CD4-positive, alpha-beta T cell (primary cell): Measurements from ENCODE around the gene C5orf46. TPM values are rescaled to one million over a fixed set of nuclear protein-coding genes. Genes with fewer than 3 reads are reported as not detected.

Experiments
- ATAC-seq: fragments of 200-7000 bp; cut with Tn5 transposase; one replicate; pipeline ENCODE4 v1.10.0; 2022; ENCODE audit warnings: mild to moderate bottlenecking; ENCODE audit not compliant: poor library complexity
- CTCF ChIA-PET: fragments of 350-600 bp; sonication (Branson Sonifier 250); formaldehyde crosslinking; loops from one replicate; lab custom pipeline; 2021; ENCODE audit warnings: antibody characterized with exemption, inconsistent platforms; lab: Charles Lee
- POLR2A ChIA-PET: fragments of 350-600 bp; sonication (Branson Sonifier 250); formaldehyde crosslinking; loops from one replicate; lab custom pipeline; 2021; ENCODE audit warnings: antibody characterized with exemption, inconsistent platforms; lab: Charles Lee
- DNase-seq, 14 experiments: peaks; one replicate each; pipeline ENCODE4 v3.0.0-alpha.2; 2013 to 2020; ENCODE audit warnings: mixed read lengths in 2 of 14
- H3K27ac ChIP-seq, 2 donors: one replicate each; pipeline versions ENCODE4 v1.5.1 to v1.7.0; 2013; ENCODE audit warnings: low read length in 2 of 2, low read depth in 1 of 2, mild to moderate bottlenecking in 1 of 2
- H3K27me3 ChIP-seq, 2 experiments: 1 replicate in 1 of 2; 2 replicates in 1 of 2; pipeline versions ENCODE4 v1.6.1 to v1.7.0; 2013; ENCODE audit warnings: low read length in 2 of 2, control low read depth in 1 of 2, mild to moderate bottlenecking in 1 of 2, moderate library complexity in 1 of 2; ENCODE audit not compliant: insufficient read depth in 2 of 2, control insufficient read depth in 1 of 2
- H3K36me3 ChIP-seq: one replicate; pipeline ENCODE4 v1.6.1; 2013; ENCODE audit warnings: low read length, control low read depth; ENCODE audit not compliant: insufficient read depth
- H3K4me1 ChIP-seq: one replicate; pipeline ENCODE4 v1.6.1; 2013; ENCODE audit warnings: low read length, control low read depth; ENCODE audit not compliant: insufficient read depth
- H3K4me3 ChIP-seq: one replicate; pipeline ENCODE4 v1.5.1; 2013; ENCODE audit warnings: mild to moderate bottlenecking, low read length, moderate library complexity
- H3K9me3 ChIP-seq, 2 experiments: 1 replicate in 1 of 2; 2 replicates in 1 of 2; pipeline versions ENCODE4 v1.6.1 to v1.7.0; 2013; ENCODE audit warnings: low read length in 2 of 2, mild to moderate bottlenecking in 2 of 2, control low read depth in 1 of 2, moderate library complexity in 1 of 2; ENCODE audit not compliant: control insufficient read depth in 1 of 2, insufficient read depth in 1 of 2
- H3K27ac Mint-ChIP-seq: one replicate; pipeline ENCODE4 v1.8.0; 2020; ENCODE audit warnings: mixed read lengths
- H3K27me3 Mint-ChIP-seq: one replicate; pipeline ENCODE4 v1.8.0; 2021; ENCODE audit warnings: mixed read lengths
- H3K36me3 Mint-ChIP-seq: one replicate; pipeline ENCODE4 v1.8.0; 2021; ENCODE audit warnings: low read depth, mixed read lengths
- H3K4me1 Mint-ChIP-seq: one replicate; pipeline ENCODE4 v1.8.0; 2021; ENCODE audit warnings: low read depth, mixed read lengths
- H3K4me3 Mint-ChIP-seq: one replicate; pipeline ENCODE4 v1.8.0; 2020; ENCODE audit warnings: mild to moderate bottlenecking, mixed read lengths
- H3K9me3 Mint-ChIP-seq: one replicate; pipeline ENCODE4 v1.8.0; 2020; ENCODE audit warnings: mixed read lengths
- intact Hi-C, 2 experiments: fragments of 100-400 bp; cut with DNase I in 1 of 2; cut with micrococcal nuclease in 1 of 2; formaldehyde crosslinking; loops; one replicate each; pipeline versions ENCODE4 v1.15.1 to v1.9.0; 2023 to 2025; cut with DNase I, micrococcal nuclease
- total RNA-seq, 174 experiments: library from RNA in 2 of 174; stranded (reverse) in 2 of 174; gene quantifications; one replicate each; pipeline ENCODE4 v1.2.3 and lab custom pipeline; 2021 to 2026
- TF ChIP-seq, protein P1 (sequence below): fragments of 200-600 bp; IDR thresholded peaks from one replicate; pipeline ENCODE4 v1.8.0; 2022; ENCODE audit warnings: antibody characterized with exemption, mild to moderate bottlenecking

Gene C5orf46
- total RNA-seq, 2 experiments from 2014 or later: not detected

DNA sequence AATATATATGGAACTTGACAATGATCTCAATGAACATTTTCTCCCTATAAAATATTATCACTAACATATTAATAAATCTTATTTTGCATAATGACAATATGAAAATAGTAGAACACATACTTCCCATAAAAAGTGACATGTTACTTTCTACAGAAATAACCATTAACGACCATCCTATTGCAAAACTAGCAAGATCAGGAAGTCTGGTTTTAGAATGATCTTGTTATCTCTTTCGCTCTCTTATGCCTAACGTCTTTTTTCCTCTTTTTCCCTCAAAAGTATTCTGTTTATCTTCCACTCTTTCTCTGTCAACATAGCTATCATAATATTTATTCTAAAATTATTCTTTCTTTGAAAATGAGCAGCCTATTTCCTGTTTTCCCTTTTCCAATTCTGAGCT is 21.6 kb upstream of the C5orf46 start:
- no peak overlapping the region for H3K4me3 Mint-ChIP-seq
- H3K27ac ChIP-seq: no peak overlapping the region
- ATAC-seq: no peak
- peaks cover 4% of the 10 kb centered on the region for H3K27me3 Mint-ChIP-seq
- no peak overlapping the region for H3K27ac Mint-ChIP-seq
- CTCF ChIA-PET: no interaction called here
- H3K9me3 ChIP-seq: no peaks in the 10 kb centered on the region
- no peaks in the 10 kb centered on the region for H3K27me3 ChIP-seq
- TF ChIP-seq, protein P1, sequence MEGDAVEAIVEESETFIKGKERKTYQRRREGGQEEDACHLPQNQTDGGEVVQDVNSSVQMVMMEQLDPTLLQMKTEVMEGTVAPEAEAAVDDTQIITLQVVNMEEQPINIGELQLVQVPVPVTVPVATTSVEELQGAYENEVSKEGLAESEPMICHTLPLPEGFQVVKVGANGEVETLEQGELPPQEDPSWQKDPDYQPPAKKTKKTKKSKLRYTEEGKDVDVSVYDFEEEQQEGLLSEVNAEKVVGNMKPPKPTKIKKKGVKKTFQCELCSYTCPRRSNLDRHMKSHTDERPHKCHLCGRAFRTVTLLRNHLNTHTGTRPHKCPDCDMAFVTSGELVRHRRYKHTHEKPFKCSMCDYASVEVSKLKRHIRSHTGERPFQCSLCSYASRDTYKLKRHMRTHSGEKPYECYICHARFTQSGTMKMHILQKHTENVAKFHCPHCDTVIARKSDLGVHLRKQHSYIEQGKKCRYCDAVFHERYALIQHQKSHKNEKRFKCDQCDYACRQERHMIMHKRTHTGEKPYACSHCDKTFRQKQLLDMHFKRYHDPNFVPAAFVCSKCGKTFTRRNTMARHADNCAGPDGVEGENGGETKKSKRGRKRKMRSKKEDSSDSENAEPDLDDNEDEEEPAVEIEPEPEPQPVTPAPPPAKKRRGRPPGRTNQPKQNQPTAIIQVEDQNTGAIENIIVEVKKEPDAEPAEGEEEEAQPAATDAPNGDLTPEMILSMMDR: no peak
- no peaks in the 10 kb centered on the region for H3K4me1 Mint-ChIP-seq
- POLR2A ChIA-PET: no interaction called here
- no peaks in the 10 kb centered on the region for H3K36me3 Mint-ChIP-seq
- DNase-seq: no peak
- no peaks in the 10 kb centered on the region for H3K36me3 ChIP-seq
- intact Hi-C loops: no loop called here
- H3K4me3 ChIP-seq: no peak overlapping the region
- no peaks in the 10 kb centered on the region for H3K4me1 ChIP-seq
- peaks cover 5% of the 10 kb centered on the region for H3K9me3 Mint-ChIP-seq

DNA sequence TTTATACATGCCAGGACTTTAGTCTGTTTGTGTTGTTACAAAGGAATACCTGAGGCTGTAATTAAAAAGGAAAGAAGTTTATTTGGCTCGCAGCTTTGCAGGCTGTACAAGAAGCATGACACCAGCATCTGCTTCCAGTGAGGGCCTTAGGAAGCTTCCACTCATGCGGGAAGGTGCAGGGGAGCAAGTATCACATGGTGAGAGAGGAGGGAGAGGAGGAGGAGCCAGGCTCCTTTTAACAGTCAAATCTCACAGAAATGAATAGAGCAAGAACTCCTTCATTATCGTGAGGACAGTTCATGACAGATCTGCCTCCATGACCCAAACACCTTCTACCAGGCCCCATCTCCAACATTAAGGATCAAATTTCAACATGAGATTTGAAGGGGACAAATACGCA is 18.7 kb upstream of the C5orf46 start:
- Histone ChIP-seq H3K27me3 (no peaks in the 10 kb centered on the region), H3K4me3 (no peak overlapping the region), H3K27ac (no peak overlapping the region), H3K4me1 (no peaks in the 10 kb centered on the region), H3K36me3 (no peaks in the 10 kb centered on the region), H3K9me3 (no peaks in the 10 kb centered on the region)
- no peaks in the 10 kb centered on the region for H3K36me3 Mint-ChIP-seq
- POLR2A ChIA-PET: no interaction called here
- CTCF ChIA-PET: no interaction called here
- peaks cover 4% of the 10 kb centered on the region for H3K27me3 Mint-ChIP-seq
- DNase-seq (no peak), ATAC-seq (no peak)
- H3K27ac Mint-ChIP-seq: no peak overlapping the region
- no peaks in the 10 kb centered on the region for H3K4me1 Mint-ChIP-seq
- no peak overlapping the region for H3K4me3 Mint-ChIP-seq
- TF ChIP-seq, protein P1: no peak
- intact Hi-C loops: no loop called here
- peaks cover 5% of the 10 kb centered on the region for H3K9me3 Mint-ChIP-seq

DNA sequence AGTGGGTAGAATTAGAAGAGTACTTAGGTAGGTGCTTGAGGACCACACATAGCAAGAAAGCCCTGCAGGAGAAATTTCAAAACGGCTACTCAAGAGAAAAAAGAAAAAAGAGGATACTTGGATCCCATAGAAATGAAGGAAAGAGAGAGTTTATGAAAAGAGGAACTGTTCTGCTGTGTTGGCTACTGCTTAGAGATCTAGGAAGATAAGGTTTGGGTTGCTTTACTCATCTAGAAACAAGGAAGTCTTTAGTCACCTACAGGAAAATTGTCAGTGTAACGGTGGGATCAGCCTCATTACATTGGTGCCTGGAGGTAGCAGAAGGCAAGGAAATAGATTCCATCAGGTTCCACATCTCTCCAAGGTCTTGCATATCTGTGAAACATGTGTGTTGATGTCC is 14.8 kb upstream of the C5orf46 start:
- Histone ChIP-seq H3K4me1 (no peaks in the 10 kb centered on the region), H3K27ac (no peak overlapping the region), H3K27me3 (no peaks in the 10 kb centered on the region), H3K4me3 (no peak overlapping the region), H3K9me3 (no peaks in the 10 kb centered on the region), H3K36me3 (no peaks in the 10 kb centered on the region)
- peaks cover 4% of the 10 kb centered on the region for H3K9me3 Mint-ChIP-seq
- H3K4me1 Mint-ChIP-seq: no peaks in the 10 kb centered on the region
- no peak for DNase-seq
- intact Hi-C loops: no loop called here
- H3K4me3 Mint-ChIP-seq: no peak overlapping the region
- TF ChIP-seq, protein P1: no peak
- no peak overlapping the region for H3K27ac Mint-ChIP-seq
- H3K36me3 Mint-ChIP-seq: no peaks in the 10 kb centered on the region
- peaks cover 2% of the 10 kb centered on the region for H3K27me3 Mint-ChIP-seq
- no peak for ATAC-seq
- CTCF ChIA-PET: no interaction called here
- POLR2A ChIA-PET: no interaction called here
